Measurements from ENCODE around the gene MRPL10. TPM values are rescaled to one million over a fixed set of nuclear protein-coding genes. Genes with fewer than 3 reads are reported as not detected.
"Not testable (repeated sequence)": the region's sequence is repeated elsewhere in the genome, so short reads cannot be mapped to it uniquely, and the experiment has no call there.

Gene MRPL10
- total RNA-seq, 1 donor from 2014 or later, result 29.8 TPM

DNA sequence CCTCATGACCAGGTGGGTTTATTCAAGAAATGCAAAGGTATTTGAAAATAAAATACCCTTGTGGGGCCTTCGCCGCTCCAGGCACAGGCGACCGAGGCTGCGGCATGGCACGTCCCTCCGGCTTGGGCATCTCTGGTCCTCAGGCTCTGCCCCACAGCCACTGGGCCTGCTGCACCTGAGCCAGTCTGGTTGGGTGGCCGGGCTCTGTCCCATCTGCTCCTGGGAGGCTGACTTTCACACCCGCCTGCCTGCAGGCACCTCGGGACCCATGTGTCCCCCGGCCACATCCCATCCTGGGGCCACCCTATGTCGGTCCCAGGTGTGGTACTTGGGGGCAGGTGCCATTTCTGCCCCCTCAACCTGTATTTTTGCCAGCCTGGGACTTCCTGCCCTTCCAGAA lies 30.7 kb downstream of the MRPL10 start:
- no peak for DNase-seq (ENCODE audit: extremely low read depth, low read depth, low spot score)

DNA sequence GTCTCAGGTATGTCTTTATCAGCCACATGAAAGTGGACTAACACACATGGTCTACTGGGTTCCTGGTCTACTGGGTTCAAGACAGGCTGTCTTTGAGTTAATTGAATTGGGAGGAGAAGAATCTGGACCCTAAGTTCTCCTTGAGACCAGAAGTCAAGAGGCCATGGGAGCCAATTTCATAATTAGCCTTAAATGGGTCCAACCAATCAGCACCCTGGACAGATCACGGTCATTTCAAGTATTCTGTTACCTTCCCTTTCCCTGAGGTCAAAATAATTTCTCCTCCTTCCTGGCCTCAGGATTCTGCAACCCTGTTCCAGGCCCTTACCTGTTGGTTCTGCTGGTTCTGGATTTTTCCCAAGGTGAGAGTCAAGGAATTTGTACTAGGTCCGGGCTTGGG lies 33.5 kb downstream of the MRPL10 start:
- DNase-seq (ENCODE audit: extremely low read depth, low read depth, low spot score), result no peak

DNA sequence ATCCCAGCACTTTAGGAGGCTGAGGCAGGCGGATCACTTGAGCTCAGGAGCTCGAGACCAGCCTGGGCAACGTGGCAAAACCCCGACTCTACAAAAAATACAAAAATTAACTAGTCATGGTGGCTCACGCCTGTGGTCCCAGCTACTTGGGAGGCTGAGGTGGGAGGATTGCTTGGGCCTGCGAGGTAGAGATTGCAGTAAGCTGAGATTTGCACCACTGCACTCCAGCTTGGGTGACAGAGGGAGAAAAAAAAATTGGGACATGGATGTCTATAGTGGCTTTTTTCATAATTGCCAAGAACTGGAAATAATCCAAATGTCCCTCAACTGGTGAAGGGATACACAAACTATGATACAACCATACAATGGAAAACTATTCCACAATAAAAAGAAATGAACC lies 38.4 kb downstream of the MRPL10 start:
- DNase-seq (ENCODE audit: extremely low read depth, low read depth, low spot score), result no peak

DNA sequence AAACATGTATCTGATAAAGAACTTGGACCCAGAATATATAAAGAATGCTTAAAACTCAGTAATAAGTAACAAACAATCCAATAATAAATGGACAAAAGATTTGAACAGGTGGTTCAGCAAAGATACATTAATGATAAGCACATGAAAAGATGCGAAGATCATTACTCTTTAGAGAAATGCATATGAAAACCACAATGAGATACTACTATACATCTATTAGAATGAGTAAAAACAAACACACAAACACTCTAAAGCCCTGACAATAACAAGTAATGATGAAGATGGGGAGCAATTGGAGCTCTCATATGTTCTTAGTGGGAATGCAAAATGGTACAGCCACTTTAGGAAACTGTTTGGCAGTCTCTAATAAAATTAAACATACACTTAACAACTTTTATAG lies 38.9 kb downstream of the MRPL10 start:
- DNase-seq (ENCODE audit: extremely low read depth, low read depth, low spot score), result no peak

DNA sequence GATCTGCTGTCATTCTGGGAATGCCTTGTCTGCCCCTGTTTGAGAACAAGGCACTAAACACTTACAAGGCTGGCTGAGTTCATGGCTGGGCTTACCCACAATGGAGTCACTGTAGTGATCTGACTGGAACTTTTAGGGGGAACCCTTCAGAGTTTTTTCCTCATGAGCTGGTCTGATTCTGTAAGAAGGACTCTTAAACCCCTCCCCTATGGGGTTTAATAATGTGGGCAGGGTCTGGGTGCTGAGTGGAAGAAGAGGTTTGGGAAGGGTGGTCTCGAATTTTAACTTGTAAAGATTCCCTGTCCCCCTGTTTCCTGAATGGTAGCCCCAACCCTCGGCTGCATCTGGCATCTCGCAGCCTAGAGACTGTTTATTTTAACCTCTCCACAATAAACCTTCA lies 40.3 kb downstream of the MRPL10 start:
- DNase-seq (ENCODE audit: extremely low read depth, low read depth, low spot score), result no peak

DNA sequence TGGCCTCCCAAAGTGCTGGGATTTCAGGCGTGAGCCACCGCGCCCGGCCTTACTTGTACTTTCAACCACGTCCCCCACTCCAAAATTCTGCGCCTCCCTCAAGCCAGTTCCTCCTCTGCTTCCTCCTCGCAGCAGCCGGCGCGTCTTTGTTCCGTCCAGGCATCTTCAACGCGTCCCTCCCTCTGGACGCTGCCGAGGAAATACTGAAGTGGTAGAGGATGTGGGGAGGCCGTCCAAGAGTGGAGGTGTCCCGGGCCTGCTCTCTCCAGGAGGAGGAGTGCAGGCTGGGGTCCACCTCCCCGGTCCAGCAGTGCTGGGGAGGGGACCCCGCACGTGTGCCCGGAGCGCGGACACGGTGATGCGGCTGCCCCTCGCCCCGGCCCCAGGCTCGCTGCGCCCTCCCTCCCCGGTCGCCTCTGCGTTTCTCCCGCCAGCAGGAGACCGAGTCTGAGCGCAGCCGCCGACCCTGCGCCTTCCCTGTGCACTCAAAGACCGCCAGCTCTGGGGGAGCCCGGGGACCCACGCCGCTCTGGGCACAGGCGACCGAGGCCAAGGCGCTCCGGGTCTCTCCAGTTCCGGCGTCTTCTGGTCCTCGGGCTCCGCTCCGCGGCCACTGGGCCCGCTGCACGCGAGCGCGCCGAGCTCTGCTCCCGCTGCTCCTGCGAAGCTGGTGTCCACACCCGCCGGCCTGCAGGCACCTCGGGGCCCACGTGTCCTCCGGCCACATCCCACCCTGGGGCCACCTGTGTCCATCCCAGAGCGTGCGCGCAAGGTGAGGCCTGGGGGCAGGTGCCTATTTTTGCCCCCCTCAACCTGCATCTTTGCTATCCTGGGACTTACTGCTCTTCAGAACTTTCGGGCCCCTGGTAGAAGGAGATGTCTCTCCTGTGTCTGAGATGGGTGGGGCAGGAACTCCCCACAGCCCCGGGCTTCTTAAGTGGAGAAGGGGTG lies 41.5 kb downstream of the MRPL10 start:
- no peak for DNase-seq (ENCODE audit: extremely low read depth, low read depth, low spot score)

DNA sequence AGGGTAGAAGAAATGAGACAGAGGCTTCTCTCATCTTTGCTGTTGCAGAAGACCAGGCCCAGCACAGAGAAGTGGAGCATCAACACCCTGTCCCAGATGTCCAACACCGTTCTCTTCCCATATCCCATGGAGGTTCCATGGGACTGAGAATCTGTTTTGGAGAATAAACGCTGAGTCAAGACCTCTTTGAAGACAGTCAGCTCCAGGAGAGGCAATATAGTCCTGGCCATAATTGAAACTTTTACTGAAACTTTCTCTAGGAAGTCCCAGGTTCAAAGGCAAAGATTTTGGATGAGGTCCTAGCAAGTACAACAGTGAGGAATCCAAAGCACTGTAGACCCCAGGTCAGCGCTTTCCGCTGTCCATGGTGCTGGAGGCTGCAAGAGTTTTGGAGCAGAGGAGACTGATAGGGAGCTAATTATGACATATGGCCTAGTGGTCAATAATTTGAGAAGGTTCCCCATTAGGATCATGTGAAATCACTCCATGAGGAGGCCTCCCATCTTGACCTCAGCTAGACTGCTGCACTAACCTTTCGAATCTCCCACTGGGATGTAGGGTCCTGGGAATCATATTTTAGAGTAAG lies 45.7 kb downstream of the MRPL10 start:
- no peak for DNase-seq (ENCODE audit: extremely low read depth, low read depth, low spot score)

DNA sequence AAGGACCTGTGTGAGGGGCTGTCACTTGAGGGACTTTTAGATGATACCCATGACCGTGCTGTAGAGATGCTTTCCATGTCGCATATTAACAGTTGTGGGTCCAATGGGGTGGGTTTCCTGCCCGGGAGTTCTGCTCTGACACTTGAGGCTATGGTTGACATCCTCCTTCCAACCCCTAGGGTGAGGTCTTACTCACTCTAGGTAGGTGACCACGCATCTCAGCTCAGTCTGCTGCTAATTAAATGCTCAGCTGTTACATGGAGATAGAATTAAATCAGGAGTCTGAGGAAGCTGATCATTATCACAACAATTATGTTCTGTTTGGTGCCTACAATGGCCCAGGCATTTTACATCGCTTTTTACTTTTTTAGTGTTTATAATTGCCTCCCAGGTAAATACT lies 49.9 kb downstream of the MRPL10 start:
- DNase-seq (ENCODE audit: extremely low read depth, low read depth, low spot score), result no peak

DNA sequence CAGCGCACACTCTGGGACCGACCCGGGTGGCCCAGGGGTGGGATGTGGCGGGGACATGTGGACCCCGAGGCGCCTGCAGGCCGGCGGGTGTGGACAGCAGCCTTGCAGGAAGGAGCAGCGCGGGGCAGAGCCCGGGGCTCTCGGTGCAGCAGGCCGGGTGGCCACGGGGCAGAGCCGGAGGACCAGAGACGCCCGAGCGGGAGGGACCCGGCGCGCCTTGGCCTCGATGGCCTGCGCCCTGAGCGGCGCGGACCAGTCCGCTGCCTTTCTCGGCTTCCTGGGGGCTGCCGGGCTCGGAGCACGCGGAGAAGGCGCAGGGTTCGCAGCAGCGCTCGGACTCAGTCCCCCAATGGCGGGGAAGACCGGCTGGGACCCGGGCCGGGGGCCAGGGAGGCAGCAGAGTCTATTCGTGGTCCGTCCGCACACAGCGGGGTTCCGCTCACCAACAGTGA lies 53.1 kb downstream of the MRPL10 start:
- DNase-seq (ENCODE audit: extremely low read depth, low read depth, low spot score), result no peak

DNA sequence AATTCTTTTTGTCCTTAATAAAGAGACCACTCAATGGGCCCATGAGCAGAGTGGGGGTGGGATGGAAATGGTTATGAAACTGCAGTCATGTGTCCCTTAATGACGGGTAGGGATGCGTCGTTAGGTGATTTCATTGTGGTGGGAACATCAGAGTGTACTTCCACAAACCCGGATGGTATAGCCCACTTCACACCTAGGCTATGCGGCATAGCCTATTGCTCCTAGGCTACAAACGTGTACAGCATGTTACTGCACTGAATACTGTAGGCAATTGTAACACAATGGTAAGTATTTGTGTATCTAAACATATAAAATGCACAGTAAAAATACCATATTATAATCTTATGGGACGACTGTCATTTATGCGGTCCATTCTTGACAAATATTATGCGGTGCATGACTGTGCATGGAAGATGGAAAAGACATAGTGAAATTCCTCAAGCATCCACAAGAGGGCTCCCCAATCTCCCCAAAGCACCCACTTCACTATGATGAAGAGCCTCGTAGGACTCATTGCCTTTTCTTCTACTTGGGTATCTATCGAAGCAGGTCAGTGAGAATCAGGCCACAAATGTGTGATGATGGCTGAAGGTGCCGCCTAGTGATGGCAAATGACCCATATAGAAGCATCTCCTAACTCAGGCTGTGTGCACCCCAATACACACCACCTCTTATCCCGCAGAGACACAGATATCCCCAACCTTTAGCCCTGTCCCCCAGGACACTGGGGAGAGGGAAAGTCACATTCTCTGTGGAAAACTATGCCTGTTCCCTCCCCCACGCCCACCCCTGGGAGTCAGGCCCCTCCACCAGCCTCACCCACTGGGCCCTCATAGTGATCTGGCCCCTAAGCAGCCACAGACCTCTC lies 54.8 kb downstream of the MRPL10 start:
- peak; percentile 33 for DNase-seq (ENCODE audit: extremely low read depth, low read depth, low spot score)

DNA sequence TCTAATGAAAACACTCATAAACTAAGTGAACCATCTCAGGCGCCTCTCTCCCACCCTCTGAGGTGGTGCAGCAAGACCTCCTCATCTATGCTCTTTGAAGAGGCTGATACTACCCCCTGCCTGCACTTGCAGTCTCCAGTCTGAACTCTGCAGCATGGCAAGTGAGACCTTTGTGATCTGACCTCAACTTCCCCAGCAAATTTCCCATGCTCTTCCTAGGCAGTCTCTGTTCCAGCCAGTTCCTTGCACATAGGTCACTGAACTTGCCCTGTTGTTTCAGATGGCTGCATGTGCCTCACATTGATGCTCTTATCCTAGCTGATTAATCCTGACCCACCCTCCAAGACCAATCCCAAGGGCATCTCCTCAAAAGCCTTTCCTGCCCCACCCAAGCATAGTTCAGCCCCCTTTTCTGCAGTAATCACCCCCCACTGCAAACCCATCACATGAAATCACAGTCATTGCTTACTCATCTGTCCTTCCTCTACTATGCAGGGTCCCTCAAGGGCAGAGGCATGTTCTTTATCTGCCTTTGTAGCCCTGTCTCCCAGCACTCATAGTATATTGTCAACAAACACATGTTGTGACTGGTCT lies 56.3 kb downstream of the MRPL10 start:
- no peak for DNase-seq (ENCODE audit: extremely low read depth, low read depth, low spot score)

DNA sequence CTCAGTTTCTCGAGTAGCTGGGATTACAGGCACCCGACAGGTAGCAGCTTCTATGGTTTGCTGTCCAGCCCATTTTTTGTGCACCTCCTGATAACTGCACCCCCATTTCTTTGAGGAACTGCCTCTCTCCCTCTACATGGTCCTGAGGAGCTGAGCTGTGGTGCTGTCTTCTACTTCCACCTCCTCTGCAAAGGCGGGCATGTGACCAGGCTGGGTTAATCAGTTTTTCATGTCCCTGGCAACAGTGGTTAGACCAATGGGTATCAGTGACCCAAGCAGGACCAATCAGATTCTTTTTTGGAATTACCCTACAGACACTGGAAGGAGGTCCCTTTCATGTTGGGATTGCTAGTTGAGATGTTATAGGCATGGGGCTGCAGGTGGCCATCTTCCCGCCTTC lies 57.0 kb downstream of the MRPL10 start:
- DNase-seq (ENCODE audit: extremely low read depth, low read depth, low spot score), result no peak

DNA sequence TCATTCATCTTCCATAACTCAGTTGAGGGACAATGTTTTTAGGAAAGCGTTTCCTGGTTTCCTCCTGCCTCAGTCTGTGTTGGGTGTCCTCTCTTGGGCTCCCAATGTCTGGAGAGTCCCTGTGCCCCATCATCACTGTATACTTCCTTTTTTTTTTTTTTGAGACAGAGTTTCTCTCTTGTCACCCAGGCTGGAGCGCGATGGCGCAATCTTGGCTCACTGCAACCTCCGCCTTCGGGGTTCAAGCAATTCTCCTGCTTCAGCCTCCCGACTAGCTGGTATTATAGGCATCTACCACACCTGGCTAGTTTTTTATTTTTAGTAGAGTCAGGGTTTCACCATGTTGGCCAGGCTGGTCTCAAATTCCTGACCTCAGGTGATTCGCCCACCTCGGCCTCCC lies 57.7 kb downstream of the MRPL10 start:
- not testable (repeated sequence) for DNase-seq (ENCODE audit: extremely low read depth, low read depth, low spot score)

Other genes with a start within 250 kb of the MRPL10 start
- 278 and 309 TPM in 2 replicates for gene KPNB1, start 181.6 kb downstream of the MRPL10 start, total RNA-seq
- 11.4 and 19.7 TPM in 2 replicates for gene TBKBP1, start 137.4 kb downstream of the MRPL10 start, total RNA-seq
- gene TBX21, start 98.3 kb downstream of the MRPL10 start, total RNA-seq, result not detected in 2 replicates
- gene OSBPL7, start 9.7 kb downstream of the MRPL10 start, total RNA-seq, result 11.1 and 14.4 TPM in 2 replicates
- gene LRRC46, start 129 bp upstream of the MRPL10 start, total RNA-seq, result 0.24 TPM in 1 of 2 replicates, not detected in the other
- gene SCRN2, start 9.7 kb upstream of the MRPL10 start, total RNA-seq, result 27.8 and 35.9 TPM in 2 replicates
- 0.48 and 1.6 TPM in 2 replicates for gene SP6, start 19.6 kb upstream of the MRPL10 start, total RNA-seq
- 4.3 and 11.5 TPM in 2 replicates for gene SP2, start 64.7 kb upstream of the MRPL10 start, total RNA-seq
- gene PNPO, start 110.0 kb upstream of the MRPL10 start, total RNA-seq, result 36.3 and 56.6 TPM in 2 replicates
- gene PRR15L, start 126.3 kb upstream of the MRPL10 start, total RNA-seq, result not detected in 2 replicates
- 98.2 and 99.8 TPM in 2 replicates for gene CDK5RAP3, start 139.6 kb upstream of the MRPL10 start, total RNA-seq
- gene COPZ2, start 206.3 kb upstream of the MRPL10 start, total RNA-seq, result 16.9 and 17.7 TPM in 2 replicates
- 163 and 201 TPM in 2 replicates for gene NFE2L1, start 216.8 kb upstream of the MRPL10 start, total RNA-seq

Data from glomerular endothelial cell (primary cell).